NCI-H774 (cell line): Measurements from ENCODE around the gene RHBDL3.

Source experiments
- DNase-seq: peaks from one replicate; lab custom pipeline; 2025; lab: John Stamatoyannopoulos, UW

Gene RHBDL3

GRCh38 chr17:32266389-32267301 lies 1.0 kb downstream of the RHBDL3 start:
- no peak for DNase-seq

DNA sequence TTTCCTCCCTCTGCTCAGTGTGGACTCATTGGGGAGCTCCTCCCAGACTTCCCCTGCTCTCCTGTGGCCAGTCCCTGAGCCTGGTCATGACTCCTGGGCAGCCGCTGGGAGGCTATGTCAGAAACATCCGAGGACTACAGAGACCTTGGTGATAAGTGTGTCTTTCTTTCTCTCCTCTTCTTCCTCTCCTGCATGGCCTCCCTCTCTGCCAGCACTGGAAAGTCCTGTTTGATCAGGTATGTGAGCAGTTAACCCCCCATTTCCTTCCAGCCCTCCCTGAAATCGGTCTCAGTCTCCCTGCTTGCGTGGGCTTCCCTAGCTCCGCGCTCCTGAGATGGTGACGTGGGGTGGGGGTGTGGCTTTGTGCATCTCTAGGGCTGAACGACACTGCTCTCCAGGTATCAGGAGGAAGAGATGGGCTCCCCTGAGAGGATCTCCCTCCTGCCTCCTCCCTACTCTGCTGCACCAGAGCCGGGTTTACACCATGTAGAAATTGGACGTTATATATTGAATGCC lies 2.1 kb downstream of the RHBDL3 start:
- DNase-seq, result no peak

GRCh38 chr17:32268734-32269288 lies 3.2 kb downstream of the RHBDL3 start:
- DNase-seq, result no peak

- DNase-seq, result no peak
Measured at GRCh38 chr17:32269377-32269776, 3.7 kb downstream of the RHBDL3 start.

DNA sequence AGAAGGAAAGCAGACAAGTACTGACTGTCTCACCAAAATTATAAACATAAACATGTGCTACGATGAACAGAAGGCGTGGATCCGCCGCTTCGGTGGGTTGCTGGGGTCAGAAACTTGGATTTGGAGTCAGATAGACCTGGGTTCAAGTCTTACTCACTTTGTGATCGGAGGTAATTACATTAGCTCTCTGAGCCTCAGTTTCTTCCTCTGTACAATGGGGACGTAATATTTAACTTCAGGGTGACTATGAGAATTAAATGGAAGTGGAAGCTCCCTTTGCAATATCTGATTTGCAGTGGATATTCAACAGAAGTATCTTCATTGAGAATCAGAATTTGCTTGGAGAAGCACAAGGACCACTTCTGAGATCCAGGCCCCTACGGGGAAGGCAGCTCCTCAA lies 6.2 kb downstream of the RHBDL3 start:
- no peak for DNase-seq

GRCh38 chr17:32274101-32274500 lies 8.5 kb downstream of the RHBDL3 start:
- no peak for DNase-seq

DNA sequence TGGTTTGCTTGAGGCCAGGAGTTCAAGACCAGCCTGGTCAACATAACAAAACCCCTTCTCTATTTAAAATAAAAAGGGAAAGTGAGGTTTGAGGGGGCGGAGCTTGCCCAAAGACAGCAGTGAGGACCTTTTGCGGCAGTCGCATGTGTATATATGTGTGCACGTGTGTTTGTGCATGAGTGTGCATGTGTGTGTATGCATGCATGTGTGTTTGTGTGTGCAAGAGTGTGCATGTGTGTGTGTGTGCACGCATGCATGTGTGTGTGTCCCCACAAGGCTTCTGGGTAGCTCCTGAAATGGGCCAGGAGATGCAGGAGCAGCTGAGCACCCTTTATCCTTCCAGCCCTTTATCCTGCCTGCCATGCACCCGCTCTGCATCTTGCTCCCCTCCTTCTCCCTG lies 9.0 kb downstream of the RHBDL3 start:
- DNase-seq, result no peak

- DNase-seq, result no peak
Measured at GRCh38 chr17:32275060-32276042, 9.7 kb downstream of the RHBDL3 start.

GRCh38 chr17:32276171-32276601 lies 10.6 kb downstream of the RHBDL3 start:
- no peak for DNase-seq

- no peak for DNase-seq
Measured at GRCh38 chr17:32277284-32277683, 11.7 kb downstream of the RHBDL3 start.

DNA sequence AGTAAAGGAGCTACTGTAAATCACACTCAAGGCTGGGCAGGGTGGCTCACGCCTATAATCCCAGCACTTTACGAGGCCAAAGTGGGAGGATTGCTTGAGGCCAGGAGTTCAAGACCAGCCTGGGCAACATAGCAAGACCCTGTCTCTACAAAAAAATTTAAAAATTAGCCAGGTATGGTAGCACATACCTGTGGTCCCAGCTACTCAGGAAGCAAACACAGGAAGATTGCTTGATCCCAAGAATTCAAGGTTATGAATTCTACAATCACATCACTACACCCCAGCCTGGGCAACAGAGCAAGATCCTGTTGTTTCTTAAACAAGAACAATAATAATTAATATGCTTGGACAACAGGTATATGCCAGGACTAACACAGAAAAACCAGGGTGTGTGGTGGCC lies 13.2 kb downstream of the RHBDL3 start:
- DNase-seq, result no peak

- DNase-seq, result no peak
Measured at GRCh38 chr17:32279891-32280716, 14.5 kb downstream of the RHBDL3 start.

DNA sequence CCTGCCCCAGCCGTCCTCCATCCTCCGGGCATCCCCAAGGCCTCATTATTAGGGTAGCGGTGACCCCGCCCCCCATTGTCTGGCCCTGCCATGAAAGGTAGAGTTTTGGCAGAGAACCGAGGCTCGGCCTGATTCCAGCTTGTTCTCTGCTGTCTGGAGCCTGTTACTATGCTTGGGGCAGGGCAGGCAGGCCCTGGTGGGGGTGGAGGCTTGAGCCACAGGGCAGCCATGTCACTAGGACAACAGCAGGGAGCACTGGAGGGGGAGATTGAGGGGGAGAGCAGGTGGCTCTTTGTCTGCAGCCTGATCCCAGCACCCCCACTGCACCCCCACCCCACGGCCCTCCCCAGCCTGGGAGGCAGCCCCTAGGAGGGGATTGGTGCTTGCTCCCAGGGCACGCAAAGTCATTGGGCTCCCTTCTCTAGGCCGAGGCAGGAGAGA lies 15.4 kb downstream of the RHBDL3 start:
- peak; percentile 82 for DNase-seq

DNA sequence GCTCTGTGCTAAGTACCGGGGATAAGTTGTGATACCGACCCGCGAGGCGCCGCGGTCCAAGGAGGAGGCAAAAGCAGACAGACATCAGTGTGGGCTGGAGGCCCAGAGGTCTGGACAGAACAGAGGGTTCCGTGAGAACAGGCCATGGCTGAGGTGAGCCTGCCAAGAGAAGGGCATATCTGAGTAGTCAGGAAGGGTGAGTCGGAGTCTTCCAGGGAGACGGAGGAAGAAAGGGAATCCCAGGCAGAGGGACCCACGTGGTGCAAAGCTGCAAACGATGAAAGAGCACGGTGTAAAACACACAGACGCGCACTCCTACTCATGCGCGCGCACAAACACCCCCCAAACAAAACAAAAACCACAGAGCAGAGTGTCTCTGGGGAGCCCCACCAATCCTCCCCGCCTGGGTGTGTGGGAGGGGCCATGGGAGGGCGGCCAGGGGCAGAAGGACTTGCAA lies 18.1 kb downstream of the RHBDL3 start:
- no peak for DNase-seq

GRCh38 chr17:32285306-32285705 lies 19.7 kb downstream of the RHBDL3 start:
- no peak for DNase-seq

DNA sequence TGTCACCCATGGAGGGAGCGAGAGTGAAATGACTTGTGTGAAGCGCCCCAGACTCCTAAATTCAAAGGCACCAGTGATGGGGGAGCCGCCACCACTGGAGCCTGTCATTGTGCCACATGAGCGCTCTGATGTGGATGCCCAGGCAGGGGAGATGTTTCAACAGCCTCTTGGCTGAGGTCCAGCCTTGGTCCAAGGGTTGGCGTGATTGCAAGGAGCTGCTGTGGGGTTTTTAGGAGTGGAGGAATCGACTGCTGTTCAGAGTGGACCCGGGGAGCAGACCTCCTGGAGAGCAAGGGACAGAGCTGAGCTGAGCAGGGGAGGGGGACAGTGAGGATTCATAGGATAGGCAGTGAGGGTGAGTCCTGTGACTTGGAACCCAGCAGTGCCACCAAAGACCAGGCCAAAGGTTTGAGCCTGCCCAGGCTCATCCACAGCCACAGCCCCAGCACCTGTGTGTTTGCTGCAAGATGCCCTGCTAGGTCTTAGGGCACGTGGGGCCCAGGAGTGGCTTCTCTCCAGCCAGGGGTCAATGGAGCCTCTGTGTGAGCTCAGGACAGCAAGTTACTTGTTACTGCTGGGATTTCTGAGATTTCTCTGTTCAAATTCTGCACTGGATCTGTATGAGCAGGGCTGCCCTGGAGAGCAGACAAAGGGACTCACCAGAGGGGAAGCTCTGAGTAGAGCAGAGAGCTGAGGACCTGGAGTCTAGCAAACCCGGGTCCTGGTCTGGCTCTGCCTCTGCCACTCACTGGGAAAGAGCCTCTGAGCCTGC lies 20.3 kb downstream of the RHBDL3 start:
- no peak for DNase-seq

GRCh38 chr17:32286518-32286900 lies 20.9 kb downstream of the RHBDL3 start:
- DNase-seq, result no peak

GRCh38 chr17:32287804-32288511 lies 22.3 kb downstream of the RHBDL3 start:
- no peak for DNase-seq

DNA sequence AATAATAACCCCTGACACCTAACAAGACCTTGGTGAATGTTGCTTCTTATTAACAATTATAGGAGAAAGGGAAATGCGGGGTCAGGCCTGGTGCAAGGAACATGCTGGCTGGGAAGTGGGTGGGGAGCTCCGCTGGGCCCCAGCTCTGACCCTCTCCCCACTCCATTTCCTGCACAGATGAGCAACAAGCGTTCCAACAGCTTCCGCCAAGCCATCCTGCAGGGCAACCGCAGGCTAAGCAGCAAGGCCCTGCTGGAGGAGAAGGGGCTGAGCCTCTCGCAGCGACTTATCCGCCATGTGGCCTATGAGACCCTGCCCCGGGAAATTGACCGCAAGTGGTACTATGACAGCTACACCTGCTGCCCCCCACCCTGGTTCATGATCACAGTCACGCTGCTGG lies 23.0 kb downstream of the RHBDL3 start:
- DNase-seq, result no peak
